Fibroblast of lung (primary cell): Measurements from ENCODE around the gene CXorf49B.
"Not testable (repeated sequence)": the region's sequence is repeated elsewhere in the genome, so short reads cannot be mapped to it uniquely, and the experiment has no call there.

Experiments
- CTCF ChIP-seq, 2 donors: IDR thresholded peaks in 1 of 2; conservative IDR thresholded peaks in 1 of 2; 1 replicate in 1 of 2; 2 replicates in 1 of 2; pipeline ENCODE4 v1.5.1; 2011 to 2012; ENCODE audit warnings: low read length in 2 of 2, control low read depth in 1 of 2, inconsistent platforms in 1 of 2, low read depth in 1 of 2, mild to moderate bottlenecking in 1 of 2
- EZH2 ChIP-seq: IDR thresholded peaks from 2 replicates; pipeline ENCODE4 v1.5.1; 2012; ENCODE audit warnings: low read length, control low read depth, mild to moderate bottlenecking; ENCODE audit errors: missing control alignments

DNA sequence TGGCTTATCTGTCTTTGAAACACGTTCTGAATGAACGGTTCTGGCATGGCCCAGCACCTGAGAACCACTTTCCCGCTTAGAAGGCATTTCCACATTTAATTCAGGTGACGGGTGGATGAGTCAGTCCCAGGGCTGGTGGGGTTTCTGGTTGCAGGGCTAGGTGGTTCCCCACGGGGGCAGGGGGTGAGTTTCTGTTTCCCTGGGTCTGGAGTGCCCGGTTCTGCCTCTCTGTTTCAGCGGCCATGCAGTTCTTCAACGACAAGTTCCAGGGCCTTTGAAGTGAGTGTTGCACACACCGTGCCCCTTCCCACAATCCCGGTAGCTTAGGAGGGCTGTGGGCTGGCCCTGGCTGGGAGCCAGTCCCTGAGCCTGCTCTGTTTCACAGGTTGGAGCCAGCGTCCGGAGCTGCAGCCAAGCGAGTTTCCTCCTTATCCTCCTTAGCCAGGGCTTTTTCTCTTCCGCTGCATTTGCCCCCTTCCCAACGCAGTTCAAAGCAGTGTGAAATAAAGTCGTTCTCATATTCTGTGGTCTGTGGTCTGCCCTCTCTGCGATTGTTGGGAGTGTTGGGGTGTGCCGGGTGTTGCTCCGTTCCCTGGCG is 42.8 kb upstream of the CXorf49B start:
- TF ChIP-seq EZH2; CTCF (conservative IDR thresholded peaks at IDR 0.05 in 1 of 2, IDR thresholded peaks at IDR 0.05 in 1 of 2; ENCODE audit: low read depth in 1 of 2, low read length in 2 of 2): not testable (repeated sequence)
